K562 (cell line): ENCODE measurements around the gene CCDC192. TPM values are rescaled to one million over a fixed set of nuclear protein-coding genes. Genes with fewer than 3 reads are reported as not detected.

Experiments used
- ATAC-seq: fragments of 200-7000 bp; cut with Tn5 transposase; 3 replicates; pipeline ENCODE4 v1.9.1; 2020; ENCODE audit warnings: moderate library complexity
- BruUV-seq: library from RNA; stranded (reverse); fragments of 400-500 nt; replicated peaks from 2 replicates; lab custom pipeline; 2021; lab: Mats Ljungman, UMichigan
- CTCF ChIA-PET: fragments of 300-600 bp; formaldehyde crosslinking; extraction: SDS; loops from one replicate; lab custom pipeline; 2021; ENCODE audit warnings: low intra/inter-chr PET ratio; lab: Yijun Ruan, JAX
- POLR2A ChIA-PET: fragments of 300-600, 350-650 bp; sonication (Branson Sonifier 250); formaldehyde crosslinking; extraction: SDS; loops from one replicate; lab custom pipeline; 2021; ENCODE audit warnings: antibody characterized with exemption, inconsistent platforms; lab: Yijun Ruan, JAX
- DNase-seq, 4 experiments: peaks; one replicate each; pipeline versions ENCODE4 v3.0.0 to v3.0.0-alpha.2; 2011 to 2018; ENCODE audit warnings: low spot score in 3 of 4, mixed read lengths in 3 of 4; ENCODE audit errors: extremely low read depth in 1 of 4
- FAIRE-seq: peaks from 2 replicates; lab custom pipeline; 2011; peaks lifted over from hg19 to GRCh38; lab: Jason Lieb, UNC
- H2AFZ ChIP-seq: 2 replicates; pipeline ENCODE4 v1.6.0; 2011; ENCODE audit warnings: low read depth, low read length, control low read depth, inconsistent platforms
- H3K27ac ChIP-seq: fragments of 200-600 bp; 3 replicates; pipeline ENCODE4 v1.8.0; 2011; ENCODE audit warnings: low read depth, mild to moderate bottlenecking, control low read depth, inconsistent platforms, low read length, moderate library complexity, mixed read lengths; ENCODE audit errors: extremely low read depth
- H3K27me3 ChIP-seq, 2 experiments: fragments of 300-600 bp in 1 of 2; 2 replicates in 1 of 2; 3 replicates in 1 of 2; pipeline versions ENCODE4 v1.6.0 to v1.8.0; 2011; ENCODE audit warnings: inconsistent platforms in 2 of 2, low read length in 2 of 2, mild to moderate bottlenecking in 1 of 2, mixed read lengths in 1 of 2, moderate library complexity in 1 of 2; ENCODE audit not compliant: control insufficient read depth in 2 of 2, insufficient read depth in 2 of 2
- H3K36me3 ChIP-seq: fragments of 300-600 bp; 3 replicates; pipeline ENCODE4 v1.8.0; 2011; ENCODE audit warnings: mild to moderate bottlenecking, low read length, inconsistent platforms; ENCODE audit not compliant: control insufficient read depth, insufficient read depth
- H3K4me1 ChIP-seq, 2 experiments: fragments of 200-600 bp in 1 of 2; replicated peaks in 1 of 2; 2 replicates in 1 of 2; 3 replicates in 1 of 2; pipeline versions ENCODE4 v1.5.1 to v1.8.0; 2011; ENCODE audit warnings: inconsistent platforms in 2 of 2, low read length in 2 of 2, mild to moderate bottlenecking in 1 of 2, mixed read lengths in 1 of 2, moderate library complexity in 1 of 2; ENCODE audit not compliant: control insufficient read depth in 2 of 2, insufficient read depth in 2 of 2
- H3K4me2 ChIP-seq: 2 replicates; pipeline ENCODE4 v1.6.1; 2011; ENCODE audit warnings: low read length, control low read depth, inconsistent platforms, mixed read lengths; ENCODE audit not compliant: insufficient read depth
- H3K4me3 ChIP-seq: fragments of 200-600 bp; sonication (generic), shearing (Covaris generic); 2 replicates; pipeline ENCODE4 v1.5.1; 2016; ENCODE audit warnings: control low read depth, inconsistent platforms
- H3K79me2 ChIP-seq: fragments of 200-600 bp; 3 replicates; pipeline ENCODE4 v1.8.0; 2011; ENCODE audit warnings: low read length, inconsistent platforms; ENCODE audit not compliant: control insufficient read depth, insufficient read depth
- H3K9ac ChIP-seq, 2 experiments: 2 replicates each; pipeline versions ENCODE4 v1.6.0 to v1.6.1; 2011; ENCODE audit warnings: low read depth in 2 of 2, low read length in 2 of 2, control low read depth in 1 of 2, inconsistent platforms in 1 of 2, mild to moderate bottlenecking in 1 of 2, mixed read lengths in 1 of 2; ENCODE audit not compliant: insufficient read depth in 1 of 2
- H3K9me1 ChIP-seq: one replicate; pipeline ENCODE4 v1.6.0; 2011; ENCODE audit warnings: inconsistent platforms, mild to moderate bottlenecking, low read length, moderate library complexity; ENCODE audit not compliant: control insufficient read depth, insufficient read depth
- H3K9me3 ChIP-seq: replicated peaks from 2 replicates; pipeline ENCODE4 v1.5.1; 2011; ENCODE audit warnings: low read depth, low read length, inconsistent platforms; ENCODE audit not compliant: control insufficient read depth, insufficient read depth
- H4K20me1 ChIP-seq: replicated peaks from 2 replicates; pipeline ENCODE4 v1.6.1; 2011; ENCODE audit warnings: low read length, inconsistent platforms, mixed read lengths; ENCODE audit not compliant: control insufficient read depth, insufficient read depth
- BCOR ChIP-seq: fragments of 450-650 bp; IDR thresholded peaks from 2 replicates; pipeline ENCODE4 v1.6.1; 2016
- CBX2 ChIP-seq: fragments of 200-600 bp; sonication (generic); IDR thresholded peaks from one replicate; pipeline ENCODE4 v1.6.1; 2012; ENCODE audit warnings: mild to moderate bottlenecking, low read length, inconsistent platforms; ENCODE audit not compliant: insufficient read depth, poor library complexity, severe bottlenecking
- CHAMP1 ChIP-seq: fragments of 450-650 bp; IDR thresholded peaks from 2 replicates; pipeline ENCODE4 v1.6.1; 2016; ENCODE audit warnings: mild to moderate bottlenecking
- EZH2 ChIP-seq: IDR thresholded peaks from 2 replicates; pipeline ENCODE4 v1.6.1; 2012; ENCODE audit warnings: low read depth, mild to moderate bottlenecking, inconsistent platforms, low read length, borderline replicate concordance
- KHSRP ChIP-seq: fragments of 450-650 bp; IDR thresholded peaks from 2 replicates; pipeline ENCODE4 v1.6.1; 2017
- MECOM ChIP-seq: fragments of 250-450 bp; sonication (Bioruptor Pico); IDR thresholded peaks from 2 replicates; pipeline ENCODE4 v1.8.0; 2022; ENCODE audit warnings: inconsistent platforms
- MTA3 ChIP-seq: fragments of 450-650 bp; formaldehyde crosslinking; IDR thresholded peaks from 2 replicates; pipeline ENCODE4 v1.6.1; 2017; ENCODE audit warnings: mild to moderate bottlenecking, borderline replicate concordance
- NCOA1 ChIP-seq: fragments of 450-650 bp; IDR thresholded peaks from 2 replicates; pipeline ENCODE4 v1.6.1; 2016; ENCODE audit warnings: low read depth
- POLR2H ChIP-seq: IDR thresholded peaks from 2 replicates; pipeline ENCODE4 v1.6.1; 2016; ENCODE audit warnings: missing genetic modification characterization, low read depth, mild to moderate bottlenecking, control low read depth, missing compliant biosample characterization, moderate library complexity
- POLR3A ChIP-seq: IDR thresholded peaks from 2 replicates; pipeline ENCODE4 v1.6.1; 2011; ENCODE audit warnings: borderline replicate concordance, mild to moderate bottlenecking, moderate library complexity; ENCODE audit not compliant: insufficient read length, insufficient read depth; ENCODE audit errors: extremely low read depth
- RBM14 ChIP-seq: fragments of 200-400 bp; formaldehyde crosslinking; IDR thresholded peaks from 2 replicates; pipeline ENCODE4 v1.6.1; 2018; ENCODE audit warnings: low read depth, mild to moderate bottlenecking, low read length, moderate library complexity, borderline replicate concordance; ENCODE audit not compliant: insufficient read depth
- RCOR1 ChIP-seq, 2 experiments: IDR thresholded peaks; 2 replicates each; pipeline ENCODE4 v1.6.1; 2012; ENCODE audit warnings: low read depth in 2 of 2, low read length in 2 of 2, borderline replicate concordance in 1 of 2, improper control_type of control experiment in 1 of 2
- SRSF3 ChIP-seq: fragments of 200-400 bp; formaldehyde crosslinking; IDR thresholded peaks from 2 replicates; pipeline ENCODE4 v1.6.1; 2016; ENCODE audit warnings: mild to moderate bottlenecking, low read length, moderate library complexity; ENCODE audit not compliant: insufficient read depth
- ZNF780A ChIP-seq: fragments of 250-450 bp; sonication (Bioruptor Pico); IDR thresholded peaks from 2 replicates; pipeline ENCODE4 v1.5.0; 2021; ENCODE audit warnings: mild to moderate bottlenecking
- ZZZ3 ChIP-seq: fragments of 450-650 bp; IDR thresholded peaks from 2 replicates; pipeline ENCODE4 v1.6.1; 2016; ENCODE audit warnings: antibody characterized with exemption, mild to moderate bottlenecking, moderate library complexity
- in situ Hi-C: fragments of 300-500 bp; cut with MboI; formaldehyde crosslinking; loops from 4 replicates; pipeline ENCODE4 v1.15.0; 2018; ENCODE audit warnings: inconsistent platforms, mixed read lengths
- intact Hi-C: fragments of 100-400 bp; cut with micrococcal nuclease; formaldehyde crosslinking; loops from 2 replicates; pipeline ENCODE4 v1.14.2; 2022
- polyA plus RNA-seq, 8 experiments: library from polyadenylated mRNA; depleted of rRNA in 4 of 8; stranded (reverse) in 5 of 8; unstranded in 3 of 8; fragments of >200 nt; fragmentation: Nextera tagmentation in 2 of 8; fragmentation: Illumina TruSeq in 1 of 8; extraction: Ambion mirVana in 2 of 8; extraction: Trizol in 1 of 8; gene quantifications; 2 replicates each; pipeline versions ENCODE4 v1.2.1 to v1.2.3, GENCODE V29; 2011 to 2014; ENCODE audit warnings: inconsistent platforms in 1 of 8, missing spikeins in 1 of 8
- total RNA-seq, 7 experiments: library from RNA; depleted of rRNA in 6 of 7; stranded (reverse); fragments of >200 nt in 6 of 7; fragmentation: Illumina TruSeq in 2 of 7; extraction: Trizol in 2 of 7; gene quantifications; 2 replicates each; pipeline versions ENCODE4 v1.2.1 to v1.2.3, GENCODE V29; 2011 to 2021; ENCODE audit warnings: low replicate concordance in 1 of 7

Gene CCDC192
- total and polyA plus RNA-seq, 9 of the 15 experiments (the other 6 are each of a cell fraction or from before 2014, with no cell fraction given), result 0.21 to 0.66 (median 0.38) TPM; not detected in 2

GRCh38 chr5:127969651-127970050 is 266.5 kb downstream of the CCDC192 start:
- no peak overlapping the region for H3K27ac ChIP-seq
- FAIRE-seq (no peak), ATAC-seq (no peak), DNase-seq (no peak)
- intact Hi-C loops (no loop called here), in situ Hi-C loops (no loop called here)
- no peak overlapping the region for H2AFZ ChIP-seq
- no TSS peak for BruUV-seq
- no peaks in the 10 kb centered on the region for H3K9me1 ChIP-seq
- CTCF ChIA-PET, result no interaction called here
- TF ChIP-seq MTA3 (no peak), POLR3A (no peak), POLR2H (no peak), RBM14 (no peak), RCOR1 (IDR thresholded peaks at IDR 0.05; ENCODE audit: borderline replicate concordance in 1 of 2, low read depth in 2 of 2, low read length in 2 of 2) (no peak), MECOM (CRISPR knock-in tag) (no peak), KHSRP (no peak), NCOA1 (no peak), SRSF3 (no peak), EZH2 (no peak), CHAMP1 (no peak), BCOR (no peak), ZZZ3 (no peak), CBX2 (no peak), ZNF780A (no peak)
- H3K4me3 ChIP-seq, result no peak overlapping the region
- H3K79me2 ChIP-seq, result no peaks in the 10 kb centered on the region
- POLR2A ChIA-PET, result no interaction called here
- no peaks in the 10 kb centered on the region for H3K27me3 ChIP-seq
- no peaks in the 10 kb centered on the region for H3K36me3 ChIP-seq
- H3K4me2 ChIP-seq, result no peak overlapping the region
- H3K9ac ChIP-seq, result no peak overlapping the region
- no peaks in the 10 kb centered on the region for H3K4me1 ChIP-seq
- no peaks in the 10 kb centered on the region for H3K9me3 ChIP-seq
- no peaks in the 10 kb centered on the region for H4K20me1 ChIP-seq
